CD4-positive, alpha-beta T cell (primary cell): ENCODE data around the gene ING3. TPM values are rescaled to one million over a fixed set of nuclear protein-coding genes. Genes with fewer than 3 reads are reported as not detected.

ENCODE experiments used
- ATAC-seq: fragments of 200-7000 bp; cut with Tn5 transposase; one replicate; pipeline ENCODE4 v1.10.0; 2022; ENCODE audit warnings: mild to moderate bottlenecking; ENCODE audit not compliant: poor library complexity
- CTCF ChIA-PET: fragments of 350-600 bp; sonication (Branson Sonifier 250); formaldehyde crosslinking; loops from one replicate; lab custom pipeline; 2021; ENCODE audit warnings: antibody characterized with exemption, inconsistent platforms; lab: Charles Lee
- POLR2A ChIA-PET: fragments of 350-600 bp; sonication (Branson Sonifier 250); formaldehyde crosslinking; loops from one replicate; lab custom pipeline; 2021; ENCODE audit warnings: antibody characterized with exemption, inconsistent platforms; lab: Charles Lee
- DNase-seq, 14 experiments: peaks; one replicate each; pipeline ENCODE4 v3.0.0-alpha.2; 2013 to 2020; ENCODE audit warnings: mixed read lengths in 2 of 14
- H3K27ac ChIP-seq, 2 donors: one replicate each; pipeline versions ENCODE4 v1.5.1 to v1.7.0; 2013; ENCODE audit warnings: low read length in 2 of 2, low read depth in 1 of 2, mild to moderate bottlenecking in 1 of 2
- H3K27me3 ChIP-seq, 2 experiments: 1 replicate in 1 of 2; 2 replicates in 1 of 2; pipeline versions ENCODE4 v1.6.1 to v1.7.0; 2013; ENCODE audit warnings: low read length in 2 of 2, control low read depth in 1 of 2, mild to moderate bottlenecking in 1 of 2, moderate library complexity in 1 of 2; ENCODE audit not compliant: insufficient read depth in 2 of 2, control insufficient read depth in 1 of 2
- H3K36me3 ChIP-seq: one replicate; pipeline ENCODE4 v1.6.1; 2013; ENCODE audit warnings: low read length, control low read depth; ENCODE audit not compliant: insufficient read depth
- H3K4me1 ChIP-seq: one replicate; pipeline ENCODE4 v1.6.1; 2013; ENCODE audit warnings: low read length, control low read depth; ENCODE audit not compliant: insufficient read depth
- H3K4me3 ChIP-seq: one replicate; pipeline ENCODE4 v1.5.1; 2013; ENCODE audit warnings: mild to moderate bottlenecking, low read length, moderate library complexity
- H3K9me3 ChIP-seq, 2 experiments: 1 replicate in 1 of 2; 2 replicates in 1 of 2; pipeline versions ENCODE4 v1.6.1 to v1.7.0; 2013; ENCODE audit warnings: low read length in 2 of 2, mild to moderate bottlenecking in 2 of 2, control low read depth in 1 of 2, moderate library complexity in 1 of 2; ENCODE audit not compliant: control insufficient read depth in 1 of 2, insufficient read depth in 1 of 2
- H3K27ac Mint-ChIP-seq: one replicate; pipeline ENCODE4 v1.8.0; 2020; ENCODE audit warnings: mixed read lengths
- H3K27me3 Mint-ChIP-seq: one replicate; pipeline ENCODE4 v1.8.0; 2021; ENCODE audit warnings: mixed read lengths
- H3K36me3 Mint-ChIP-seq: one replicate; pipeline ENCODE4 v1.8.0; 2021; ENCODE audit warnings: low read depth, mixed read lengths
- H3K4me1 Mint-ChIP-seq: one replicate; pipeline ENCODE4 v1.8.0; 2021; ENCODE audit warnings: low read depth, mixed read lengths
- H3K4me3 Mint-ChIP-seq: one replicate; pipeline ENCODE4 v1.8.0; 2020; ENCODE audit warnings: mild to moderate bottlenecking, mixed read lengths
- H3K9me3 Mint-ChIP-seq: one replicate; pipeline ENCODE4 v1.8.0; 2020; ENCODE audit warnings: mixed read lengths
- CTCF ChIP-seq: fragments of 200-600 bp; IDR thresholded peaks from one replicate; pipeline ENCODE4 v1.8.0; 2022; ENCODE audit warnings: antibody characterized with exemption, mild to moderate bottlenecking
- intact Hi-C, 2 experiments: fragments of 100-400 bp; cut with DNase I in 1 of 2; cut with micrococcal nuclease in 1 of 2; formaldehyde crosslinking; loops; one replicate each; pipeline versions ENCODE4 v1.15.1 to v1.9.0; 2023 to 2025; cut with DNase I, micrococcal nuclease
- total RNA-seq, 174 experiments: library from RNA in 2 of 174; stranded (reverse) in 2 of 174; gene quantifications; one replicate each; pipeline ENCODE4 v1.2.3 and lab custom pipeline; 2021 to 2026

Gene ING3
- total RNA-seq, 2 experiments from 2014 or later = 37.9 to 39.3 TPM

GRCh38 chr7:120964088-120964487, 13.5 kb downstream of the ING3 start:
- Mint-ChIP-seq H3K4me3 (no peak overlapping the region), H3K27ac (no peak overlapping the region), H3K36me3 (peaks cover 75% of the 10 kb centered on the region), H3K4me1 (peaks cover 22% of the 10 kb centered on the region), H3K27me3 (no peaks in the 10 kb centered on the region), H3K9me3 (no peaks in the 10 kb centered on the region)
- no peak for TF ChIP-seq CTCF
- H3K4me1 ChIP-seq = no peaks in the 10 kb centered on the region
- no peaks in the 10 kb centered on the region for H3K27me3 ChIP-seq
- peaks cover 48% of the 10 kb centered on the region for H3K36me3 ChIP-seq
- ChIA-PET POLR2A (no interaction called here), CTCF (interaction anchor here (1.0 kb wide), 1 partner anchor 24 kb away, joined by 3 read pairs; no protein-coding TSS in a partner anchor)
- no peak for ATAC-seq
- no peak overlapping the region for H3K27ac ChIP-seq
- H3K9me3 ChIP-seq = no peaks in the 10 kb centered on the region
- no peak for DNase-seq
- H3K4me3 ChIP-seq = no peak overlapping the region
- intact Hi-C loops = no loop called here

- CTCF ChIA-PET = no interaction called here
- H3K36me3 Mint-ChIP-seq = peaks cover 74% of the 10 kb centered on the region
- ATAC-seq (no peak), DNase-seq (no peak)
- no peak for TF ChIP-seq CTCF
- Histone ChIP-seq H3K36me3 (peaks cover 73% of the 10 kb centered on the region), H3K9me3 (no peaks in the 10 kb centered on the region), H3K4me3 (no peak overlapping the region), H3K27ac (no peak overlapping the region), H3K27me3 (no peaks in the 10 kb centered on the region), H3K4me1 (no peaks in the 10 kb centered on the region)
- H3K4me1 Mint-ChIP-seq = peaks cover 2% of the 10 kb centered on the region
- POLR2A ChIA-PET = interaction anchor here (1.5 kb wide), 1 partner anchor 16 kb away, joined by 5 read pairs; the partner anchor contains the start of gene ING3
- no peaks in the 10 kb centered on the region for H3K27me3 Mint-ChIP-seq
- intact Hi-C loops = no loop called here
- no peaks in the 10 kb centered on the region for H3K9me3 Mint-ChIP-seq
- no peak overlapping the region for H3K4me3 Mint-ChIP-seq
- H3K27ac Mint-ChIP-seq = no peak overlapping the region
These were observed 16.4 kb downstream of the ING3 start for GRCh38 chr7:120966961-120967360.

GRCh38 chr7:120973849-120974248, 23.3 kb downstream of the ING3 start:
- no peak overlapping the region for H3K27ac ChIP-seq
- CTCF ChIA-PET = interaction anchor here (1.1 kb wide), 1 partner anchor 14 kb away, joined by 5 read pairs; no protein-coding TSS in a partner anchor
- H3K27ac Mint-ChIP-seq = no peak overlapping the region

More at GRCh38 chr7:120973849-120974248, 23.3 kb downstream of the ING3 start:
- Mint-ChIP-seq H3K4me3 (no peak overlapping the region), H3K4me1 (no peaks in the 10 kb centered on the region), H3K9me3 (no peaks in the 10 kb centered on the region), H3K36me3 (peaks cover 71% of the 10 kb centered on the region), H3K27me3 (no peaks in the 10 kb centered on the region)
- ATAC-seq (no peak), DNase-seq (no peak)
- no peaks in the 10 kb centered on the region for H3K4me1 ChIP-seq
- TF ChIP-seq CTCF = no peak
- H3K36me3 ChIP-seq = peaks cover 67% of the 10 kb centered on the region
- POLR2A ChIA-PET = no interaction called here
- H3K9me3 ChIP-seq = no peaks in the 10 kb centered on the region
- no peak overlapping the region for H3K4me3 ChIP-seq
- intact Hi-C loops = no loop called here
- H3K27me3 ChIP-seq = no peaks in the 10 kb centered on the region
